ENCODE measurements around the gene ZBP1.

- TF ChIP-seq POLR2AphosphoS5 (IDR thresholded peaks at IDR 0.05; ENCODE audit: borderline replicate concordance, low read depth, low read length) = no peak
- TF ChIP-seq EZH2 (IDR thresholded peaks at IDR 0.05) = no peak
- no peak for TF ChIP-seq FOXP2 (optimal IDR thresholded peaks at IDR 0.05; ENCODE audit: control extremely low read depth, extremely low read length, insufficient read depth)
These were observed 62.2 kb downstream of the ZBP1 start for GRCh38 chr20:57557926-57558613.

Data from SK-N-MC (cell line).